C4-2B (cell line): ENCODE measurements around the gene FRMD4B.

Source experiments
- H3K27ac ChIP-seq: fragments of 450-650 bp; 2 replicates; pipeline ENCODE4 v1.5.1; 2017
- CTCF ChIP-seq: fragments of 450-650 bp; conservative IDR thresholded peaks from 2 replicates; pipeline ENCODE4 v1.5.1; 2017; ENCODE audit warnings: mild to moderate bottlenecking
- ZFX ChIP-seq: fragments of 450-650 bp; IDR thresholded peaks from 2 replicates; pipeline ENCODE4 v1.6.1; 2017

FRMD4B gene

GRCh38 chr3:69212411-69213160, 173.3 kb downstream of the FRMD4B start:
- no peak overlapping the region for H3K27ac ChIP-seq
- no peak for TF ChIP-seq CTCF
- TF ChIP-seq ZFX: no peak

GRCh38 chr3:69210068-69210730, 175.7 kb downstream of the FRMD4B start:
- TF ChIP-seq ZFX: no peak
- TF ChIP-seq CTCF: no peak
- no peak overlapping the region for H3K27ac ChIP-seq

GRCh38 chr3:69209413-69209812, 176.5 kb downstream of the FRMD4B start:
- H3K27ac ChIP-seq: no peak overlapping the region
- TF ChIP-seq ZFX (no peak), CTCF (no peak)

GRCh38 chr3:69207031-69207430, 178.9 kb downstream of the FRMD4B start:
- no peak overlapping the region for H3K27ac ChIP-seq
- no peak for TF ChIP-seq ZFX
- no peak for TF ChIP-seq CTCF

- TF ChIP-seq CTCF: no peak
- no peak for TF ChIP-seq ZFX
- no peak overlapping the region for H3K27ac ChIP-seq
Observed at GRCh38 chr3:69205385-69205784, 180.5 kb downstream of the FRMD4B start.

- TF ChIP-seq ZFX (no peak), CTCF (no peak)
- H3K27ac ChIP-seq: no peak overlapping the region
Observed at GRCh38 chr3:69204315-69204957, 181.5 kb downstream of the FRMD4B start.
